T follicular helper cell (primary cell): ENCODE measurements around the gene TIMM9.
"Not testable (repeated sequence)": the region's sequence is repeated elsewhere in the genome, so short reads cannot be mapped to it uniquely, and the experiment has no call there.

Experiments
- DNase-seq: peaks from one replicate; pipeline ENCODE4 v3.0.0-alpha.2; 2020; ENCODE audit warnings: low read depth
- total RNA-seq, 2 experiments: gene quantifications; one replicate each; lab custom pipeline; 2026; lab: John Stamatoyannopoulos, UW

The TIMM9 gene, protein sequence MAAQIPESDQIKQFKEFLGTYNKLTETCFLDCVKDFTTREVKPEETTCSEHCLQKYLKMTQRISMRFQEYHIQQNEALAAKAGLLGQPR
- total RNA-seq = 13.6 to 33.5 reads per million in 2 experiments

DNA sequence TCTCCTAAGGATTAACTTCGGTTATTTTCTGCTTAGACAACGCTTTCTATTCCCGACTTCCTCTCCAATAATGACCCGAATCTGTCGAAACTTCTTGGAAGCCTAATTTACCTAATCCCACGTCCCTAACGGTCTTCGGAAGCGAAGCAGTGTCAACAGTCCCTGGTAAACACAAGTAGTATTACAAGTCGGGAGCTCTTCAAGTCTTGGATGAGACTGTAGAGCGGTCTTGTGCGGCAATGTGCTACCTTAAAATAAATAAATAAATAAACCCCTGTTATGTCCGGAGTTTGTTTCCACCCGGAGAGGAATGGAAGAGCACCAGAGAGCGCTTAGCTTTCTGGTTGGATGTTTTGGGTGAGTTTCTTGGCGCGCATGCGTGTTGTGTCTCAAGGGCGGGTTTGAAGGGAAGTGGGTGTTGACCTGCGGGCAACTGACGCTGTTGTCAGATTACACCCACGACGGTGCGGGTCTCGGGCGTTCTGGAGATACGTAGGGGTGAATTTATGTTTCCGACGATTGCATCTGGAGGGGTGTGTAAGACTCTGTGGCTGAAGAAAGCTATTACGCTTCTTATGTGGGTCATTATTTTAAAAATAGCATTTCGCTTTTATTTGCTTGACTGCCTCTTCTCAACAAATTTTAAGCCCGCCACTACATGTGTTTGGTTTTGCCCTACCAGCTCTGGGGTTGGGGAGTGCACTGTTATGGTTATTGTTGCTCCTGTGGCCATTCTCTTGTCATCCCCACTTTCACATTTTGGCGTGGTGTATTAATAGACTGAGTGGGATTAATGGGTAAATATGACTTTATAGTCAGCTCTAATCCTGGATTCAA is at the start of gene TIMM9, which contains the start of gene KIAA0586:
TSS of gene TIMM9 (minus strand) at position 251 of the 837 bp plus-strand sequence. CDS start 15,586 bp downstream, outside the sequence.
TSS of gene KIAA0586 (plus strand) at position 439 of the 837 bp plus-strand sequence. CDS start 546 bp downstream, outside the sequence.
- peak; percentile 94 for DNase-seq

DNA sequence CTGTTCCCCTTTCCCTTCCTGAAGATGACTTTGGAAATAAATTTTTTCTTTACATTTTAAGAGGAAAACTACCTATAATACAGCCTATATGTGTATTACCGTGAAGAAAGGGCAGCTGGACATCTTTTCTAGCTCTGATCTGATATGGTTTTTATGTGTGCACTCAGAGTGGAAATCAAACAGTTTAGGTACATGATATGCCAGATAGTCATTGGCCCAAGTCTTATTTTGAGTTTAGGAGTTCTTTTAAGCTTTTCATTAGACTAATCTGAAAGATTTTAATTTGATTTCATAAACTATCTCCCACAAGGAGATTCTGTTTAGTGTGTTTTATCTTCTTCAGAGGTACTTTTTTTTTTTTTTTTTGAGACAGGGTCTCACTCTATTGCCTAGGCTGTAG is 49.0 kb upstream of the TIMM9 start:
- no peak for DNase-seq

DNA sequence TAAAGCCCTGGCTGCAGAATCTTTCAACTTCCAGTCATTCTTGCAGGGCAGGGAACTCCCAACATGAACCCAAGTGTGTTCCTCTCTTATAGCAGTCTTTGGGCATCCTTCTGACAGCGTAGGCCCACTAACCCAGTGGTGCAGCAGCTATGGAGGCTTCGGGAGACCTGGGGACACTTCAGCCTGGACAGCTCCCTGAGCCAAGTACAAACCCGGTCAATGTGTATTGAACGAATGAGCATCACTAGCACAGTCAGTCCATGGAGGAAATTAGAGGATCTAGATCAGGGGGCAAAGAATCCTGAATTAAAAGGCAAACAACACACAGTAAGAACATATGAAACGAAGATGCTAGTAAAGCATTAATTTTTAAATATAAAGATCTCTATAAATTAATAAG is 42.0 kb upstream of the TIMM9 start:
- no peak for DNase-seq

DNA sequence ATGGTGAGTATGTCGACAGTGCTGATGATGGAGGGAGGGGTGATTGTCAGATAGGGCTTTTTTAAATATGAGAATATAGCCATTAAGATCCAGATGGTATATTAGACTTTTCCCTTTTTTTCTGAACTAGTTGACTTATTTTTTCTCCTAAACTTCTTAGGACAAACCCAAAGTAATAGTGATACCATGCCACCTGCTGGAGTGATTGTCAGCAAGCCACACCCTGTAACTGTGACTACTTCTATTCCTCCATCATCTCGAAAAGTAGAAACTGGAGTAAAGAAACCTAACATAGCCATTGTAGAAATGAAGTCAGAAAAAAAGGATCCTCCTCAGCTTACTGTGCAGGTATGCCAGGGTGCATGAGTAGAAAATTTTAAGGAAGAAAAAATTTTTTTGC is 40.2 kb upstream of the TIMM9 start:
- DNase-seq = no peak

DNA sequence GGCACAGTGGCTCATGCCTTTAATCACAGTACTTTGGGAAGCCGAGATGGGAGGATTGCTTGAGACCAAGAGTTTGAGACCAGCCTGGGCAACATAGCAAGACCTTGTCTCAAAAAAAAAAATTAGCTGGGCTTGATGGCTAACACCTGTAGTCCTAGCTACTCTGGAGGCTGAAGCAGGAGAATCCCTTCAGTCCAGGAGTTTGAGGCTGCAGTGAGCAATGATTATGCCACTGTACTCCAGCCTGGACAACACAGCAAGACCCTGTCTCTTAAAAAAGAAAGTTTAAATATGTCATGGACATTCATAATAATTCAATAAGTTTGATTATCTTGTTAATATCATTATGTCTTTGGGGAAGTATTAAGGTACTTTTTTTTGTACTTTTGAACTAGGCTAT is 39.1 kb upstream of the TIMM9 start:
- DNase-seq = no peak

DNA sequence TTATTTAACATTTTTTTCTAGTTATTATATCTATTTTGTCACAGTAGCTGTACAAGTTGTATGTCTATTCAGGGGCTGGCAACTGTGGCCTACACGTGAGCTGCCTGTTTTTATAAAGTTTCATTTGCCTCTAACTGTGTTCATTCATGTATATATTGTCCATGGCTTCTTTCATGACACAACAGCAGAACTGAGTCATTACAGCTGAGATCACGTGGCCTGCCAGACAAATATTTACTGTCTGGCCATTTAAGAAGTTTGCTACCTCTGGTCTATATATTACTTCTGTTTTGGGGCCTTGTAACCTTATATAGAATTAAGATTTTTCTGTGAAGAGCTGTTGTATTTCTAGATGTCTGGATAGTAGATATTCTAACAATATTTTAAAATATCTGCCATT is 38.1 kb upstream of the TIMM9 start:
- DNase-seq = no peak

DNA sequence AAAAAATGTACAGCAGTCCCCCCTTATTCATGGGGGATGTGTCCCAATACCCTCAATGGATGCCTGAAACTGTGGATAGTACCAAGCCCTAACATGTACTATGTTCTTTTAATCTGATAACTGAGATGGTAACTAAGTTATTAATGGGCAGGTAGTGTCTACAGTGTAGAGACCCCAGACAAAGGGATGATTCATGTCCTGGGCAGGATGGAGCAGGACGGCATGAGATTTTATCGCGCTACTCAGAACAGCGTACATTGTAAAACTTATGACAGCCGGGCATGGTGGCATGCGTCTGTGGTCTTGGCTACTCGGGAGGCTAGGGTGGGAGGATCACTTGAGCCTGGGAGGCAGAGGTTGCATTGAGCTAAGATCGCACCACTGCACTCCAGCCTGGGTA is 37.3 kb upstream of the TIMM9 start:
- no peak for DNase-seq

DNA sequence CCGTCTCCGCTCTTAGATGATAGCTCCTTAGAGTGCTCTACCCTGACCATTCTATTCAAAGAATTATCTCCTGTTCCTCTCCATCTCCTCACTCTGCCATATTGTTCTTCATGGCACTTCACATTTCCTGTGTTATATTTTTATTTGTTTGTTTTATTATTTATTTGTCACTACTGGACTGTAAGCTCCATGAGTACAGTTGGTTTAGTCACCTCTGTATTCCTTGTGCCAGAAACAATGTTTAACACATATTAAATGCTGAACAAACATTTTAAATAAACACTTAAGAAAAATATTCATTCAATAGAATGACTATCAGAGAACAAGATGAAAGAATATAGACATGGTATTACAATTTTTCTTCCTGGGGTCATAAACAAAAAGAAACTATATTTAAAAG is 35.8 kb upstream of the TIMM9 start:
- no peak for DNase-seq

DNA sequence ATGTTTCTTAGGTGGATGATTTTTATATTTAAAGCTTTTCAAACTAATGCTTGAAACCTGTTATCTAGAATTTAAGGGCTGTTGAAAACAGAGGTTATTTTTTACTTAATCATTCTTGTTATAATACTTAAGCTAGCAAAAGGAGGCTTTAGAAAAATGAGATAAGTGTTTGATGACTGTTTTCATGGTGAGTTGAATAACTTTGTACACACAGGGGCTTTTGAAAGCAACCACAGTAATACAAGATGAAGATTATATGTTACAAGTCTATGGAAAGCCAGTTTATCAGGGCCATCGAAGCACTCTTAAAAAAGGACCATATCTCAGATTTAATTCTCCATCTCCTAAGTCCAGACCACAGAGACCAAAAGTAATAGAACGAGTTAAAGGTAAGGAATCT is 33.4 kb upstream of the TIMM9 start:
- DNase-seq = no peak

DNA sequence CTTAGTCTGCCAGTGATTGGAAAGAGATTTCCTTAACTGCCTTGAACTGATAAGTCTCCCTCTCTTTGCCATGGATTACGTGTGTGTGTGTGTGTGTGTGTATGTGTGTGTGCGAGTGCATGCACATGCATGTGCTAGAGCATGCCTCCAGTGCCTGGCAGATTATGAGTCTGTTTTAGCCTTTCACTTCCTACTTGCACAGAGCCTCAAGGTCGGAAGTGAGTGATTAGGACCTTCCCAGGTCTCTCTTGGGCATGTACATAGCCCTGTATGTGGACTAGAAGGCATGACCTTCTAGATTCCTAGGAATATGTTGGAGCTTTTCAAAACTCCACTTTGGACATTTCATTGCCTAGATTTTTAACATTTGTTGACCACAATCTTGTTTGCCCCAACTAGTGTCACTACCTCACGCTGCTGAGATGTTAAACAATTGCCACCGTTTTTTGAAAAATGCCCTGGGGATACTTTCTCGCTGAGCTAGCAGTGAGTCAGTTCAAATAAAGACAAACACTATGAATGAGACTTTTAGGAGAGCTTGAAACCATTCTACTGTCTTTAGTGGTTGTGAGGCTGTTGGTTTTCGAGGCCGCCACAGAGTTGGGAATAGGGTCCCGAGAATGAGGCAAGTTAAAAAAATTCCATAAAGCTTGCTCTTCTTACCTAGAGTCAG is 28.4 kb upstream of the TIMM9 start:
- no peak for DNase-seq

DNA sequence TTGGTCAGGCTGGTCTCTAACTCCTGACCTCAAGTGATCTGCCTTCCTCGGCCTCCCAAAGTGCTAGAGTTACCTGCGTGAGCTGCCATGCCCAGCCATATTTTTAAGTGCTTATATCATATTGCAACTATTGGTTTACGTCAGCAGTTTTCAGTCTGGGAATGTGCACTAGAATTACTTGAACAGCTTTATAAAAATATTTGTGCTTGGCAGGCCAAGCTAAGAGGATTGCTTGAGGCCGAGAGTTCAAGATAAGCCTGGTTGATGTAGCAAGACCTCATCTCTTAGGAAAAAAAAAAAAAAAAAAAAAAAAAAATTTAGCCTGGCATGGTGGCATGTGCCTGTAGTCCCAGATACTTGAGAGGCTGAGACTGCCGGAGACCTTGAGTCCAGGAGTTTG is 17.3 kb upstream of the TIMM9 start:
- DNase-seq = no peak

DNA sequence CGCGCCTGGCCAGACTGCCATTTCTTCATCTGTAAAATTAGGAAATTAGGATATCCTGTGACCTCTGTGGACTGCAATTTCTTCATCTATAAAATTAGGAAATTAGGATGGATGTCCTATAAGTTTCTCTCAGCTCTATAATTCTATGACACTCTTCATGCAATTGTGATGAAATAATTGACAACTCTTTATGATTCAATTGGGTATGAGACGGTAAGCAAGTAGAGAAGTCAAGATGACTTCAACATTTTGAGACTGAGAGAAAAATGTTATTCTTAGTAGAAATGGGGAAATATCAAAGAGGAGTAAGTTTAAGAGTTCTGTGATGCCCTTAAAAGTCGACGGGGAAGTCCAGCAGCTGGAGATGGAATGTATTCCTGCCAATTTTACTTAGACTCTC is 12.1 kb upstream of the TIMM9 start:
- no peak for DNase-seq

DNA sequence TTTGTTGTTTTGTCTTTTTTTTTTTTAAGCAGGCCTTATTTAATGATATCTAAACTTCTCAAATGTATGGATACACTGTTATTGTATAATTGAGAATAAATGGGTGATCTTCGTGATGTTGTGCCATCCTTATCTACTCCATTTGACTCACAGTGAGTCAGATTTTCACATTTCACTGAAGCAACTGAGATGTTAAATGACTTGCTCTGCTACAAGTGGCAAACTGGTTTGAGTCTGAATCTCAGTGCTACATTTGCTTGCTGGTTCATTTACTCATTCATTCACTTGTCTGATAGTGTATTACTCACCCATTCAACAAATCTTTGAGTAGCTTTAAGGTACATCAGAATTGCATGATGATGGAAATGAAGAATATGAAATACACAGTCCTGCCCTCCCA is 2.8 kb upstream of the TIMM9 start:
- DNase-seq = no peak

DNA sequence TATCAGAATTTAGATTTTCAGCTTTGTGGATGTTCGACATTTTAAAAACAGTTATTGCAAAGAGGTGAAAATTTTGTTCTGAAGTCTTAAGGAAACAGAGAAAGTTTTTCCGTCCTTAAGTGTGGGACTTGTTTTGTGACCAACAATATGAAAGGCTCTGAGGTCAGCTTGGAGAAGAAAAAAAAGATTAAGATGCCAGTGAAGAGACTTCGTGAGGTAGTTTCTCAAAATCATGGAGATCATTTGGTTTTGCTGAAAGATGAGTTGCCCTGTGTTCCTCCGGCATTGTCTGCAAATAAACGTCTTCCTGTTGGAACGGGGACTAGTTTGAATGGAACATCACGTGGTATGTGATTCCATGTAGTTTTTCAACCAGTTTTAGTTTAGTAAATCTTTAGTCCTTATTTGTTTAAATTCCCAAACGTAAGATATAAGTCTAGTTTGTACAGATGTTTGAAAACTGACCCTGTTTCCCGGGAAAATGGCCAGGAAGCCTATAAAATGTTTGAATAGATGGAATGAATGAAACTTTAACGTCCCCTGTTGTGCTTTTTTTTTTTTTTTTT is 870 bp upstream of the TIMM9 start:
- no peak for DNase-seq

DNA sequence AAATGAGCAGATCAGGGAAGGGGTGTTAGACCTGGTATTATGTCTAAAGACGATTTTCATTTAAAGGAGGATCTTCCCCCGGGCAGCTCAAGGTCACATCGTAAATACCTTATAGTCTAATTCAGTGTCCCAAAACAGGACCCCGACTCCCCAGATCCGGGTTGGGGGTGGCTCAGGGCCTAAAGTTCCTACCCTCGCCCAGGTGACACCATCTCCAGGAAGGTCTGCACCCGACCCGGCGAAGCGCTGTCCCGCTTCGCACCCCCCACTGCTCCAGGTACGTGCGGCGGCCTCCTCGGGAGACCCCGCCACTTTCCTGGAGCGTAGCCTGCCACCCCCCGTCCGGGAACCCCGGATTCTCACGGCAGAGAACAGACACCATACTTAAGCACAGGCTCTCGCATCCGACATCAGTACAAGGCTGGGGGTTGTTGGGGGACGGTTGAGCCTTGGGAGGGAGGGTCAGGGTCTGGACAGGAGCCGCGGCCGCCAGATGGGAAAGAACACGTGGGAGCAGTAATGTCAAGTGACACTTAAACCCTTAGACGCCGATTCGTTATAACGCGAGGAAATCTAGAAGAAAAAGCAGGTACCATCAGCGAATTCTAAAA is 556 bp downstream of the TIMM9 start:
- DNase-seq = peak; percentile 10

DNA sequence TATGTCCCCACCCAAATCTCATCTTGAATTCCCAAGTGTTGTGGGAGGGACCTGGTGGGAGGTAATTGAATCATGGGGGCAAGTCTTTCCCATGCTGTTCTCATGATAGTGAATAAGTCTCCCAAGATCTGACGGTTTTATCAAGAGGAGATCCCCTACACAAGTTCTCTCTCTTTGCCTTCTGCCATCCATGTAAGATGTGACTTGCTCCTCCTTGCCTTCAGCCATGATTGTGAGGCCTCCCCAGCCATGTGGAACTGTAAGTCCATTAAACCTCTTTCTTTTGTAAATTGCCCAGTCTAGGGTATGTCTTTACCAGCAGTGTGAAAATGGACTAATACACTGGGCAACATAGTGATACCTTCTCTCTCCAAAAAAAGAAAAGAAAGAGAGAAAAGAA is 10.4 kb downstream of the TIMM9 start:
- not testable (repeated sequence) for DNase-seq

DNA sequence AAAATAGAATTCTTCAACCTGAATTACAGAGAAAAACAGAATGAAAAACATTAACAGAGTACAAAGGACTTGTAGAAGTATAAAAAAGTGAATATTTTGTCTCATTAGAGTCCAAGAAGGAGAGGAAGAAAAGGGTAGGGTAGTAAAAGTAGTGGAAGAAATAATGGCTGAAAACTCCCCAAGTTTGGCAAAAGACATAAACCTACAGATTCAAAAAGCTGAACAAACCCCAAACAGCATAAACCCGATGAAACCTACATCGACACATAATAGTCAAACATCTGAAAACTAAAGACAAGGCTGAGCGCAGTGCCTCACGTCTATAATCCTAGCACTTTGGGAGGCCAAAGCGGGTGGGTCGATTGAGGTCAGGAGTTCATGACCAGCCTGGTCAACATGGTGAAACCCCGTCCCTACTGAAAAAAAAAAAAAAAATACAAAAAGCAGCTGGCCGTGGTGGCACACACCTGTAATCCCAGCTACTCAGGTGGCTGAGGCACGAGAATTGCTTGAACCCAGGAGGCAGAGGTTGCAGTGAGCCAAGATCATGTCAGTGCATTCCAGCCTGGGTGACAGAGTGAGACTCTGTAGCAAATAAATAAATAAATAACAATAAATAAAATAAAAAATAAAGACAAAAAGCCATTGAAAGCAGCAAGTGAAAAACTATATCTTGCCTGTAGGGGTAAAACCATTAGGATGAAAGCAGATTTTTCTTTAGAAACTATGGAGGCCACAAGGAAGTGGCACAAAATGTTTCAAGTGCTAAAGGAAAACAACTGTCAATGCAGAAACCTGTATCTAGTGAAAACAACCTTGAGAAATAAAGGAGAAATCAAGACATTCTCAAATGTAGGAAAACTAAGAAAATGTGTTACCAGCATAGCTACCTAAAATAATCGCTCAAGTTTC is 11.4 kb downstream of the TIMM9 start:
- DNase-seq = no peak

DNA sequence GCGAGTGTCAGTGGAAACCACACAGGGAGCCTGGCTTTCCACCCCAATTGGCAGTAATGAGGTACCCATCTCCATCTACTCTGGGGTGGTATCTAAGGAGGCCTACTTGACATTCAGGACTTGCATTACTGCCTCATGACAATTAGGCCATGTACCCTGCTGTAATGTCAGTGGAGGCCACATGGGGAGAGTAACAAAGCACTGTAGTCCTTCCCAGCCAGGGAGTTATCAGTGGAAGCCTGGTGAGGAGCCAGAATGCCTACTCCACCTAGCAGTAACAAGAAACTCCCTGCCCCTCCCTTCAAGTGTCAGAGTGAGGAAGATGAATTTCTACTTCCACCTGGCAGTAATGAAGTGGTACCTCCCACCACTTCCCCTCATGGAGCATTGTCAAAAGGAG is 12.5 kb downstream of the TIMM9 start:
- no peak for DNase-seq

DNA sequence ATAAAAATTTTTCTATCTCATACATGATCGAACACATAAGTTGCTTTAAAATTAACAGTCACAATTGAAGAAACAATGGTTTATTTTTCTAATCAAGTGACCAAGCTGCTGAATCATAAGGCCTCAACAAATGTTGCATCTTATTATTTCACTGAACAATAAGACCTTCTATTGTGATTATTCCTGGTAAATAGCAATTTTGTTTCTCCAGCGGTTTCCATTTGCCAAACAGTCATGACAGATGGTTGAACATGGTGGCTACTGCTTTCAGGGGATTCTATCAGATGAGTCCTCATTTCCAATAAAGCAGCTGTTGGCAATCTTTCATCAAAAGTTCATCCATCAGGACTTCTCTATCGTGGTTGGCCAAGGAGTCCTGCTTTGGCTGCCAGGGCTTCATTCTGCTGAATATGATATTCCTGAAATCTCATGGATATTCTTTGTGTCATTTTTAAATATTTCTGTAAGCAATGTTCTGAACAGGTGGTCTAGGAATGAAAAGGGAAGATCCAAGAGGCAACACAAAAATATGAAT is 18.6 kb downstream of the TIMM9 start:
- DNase-seq = no peak

DNA sequence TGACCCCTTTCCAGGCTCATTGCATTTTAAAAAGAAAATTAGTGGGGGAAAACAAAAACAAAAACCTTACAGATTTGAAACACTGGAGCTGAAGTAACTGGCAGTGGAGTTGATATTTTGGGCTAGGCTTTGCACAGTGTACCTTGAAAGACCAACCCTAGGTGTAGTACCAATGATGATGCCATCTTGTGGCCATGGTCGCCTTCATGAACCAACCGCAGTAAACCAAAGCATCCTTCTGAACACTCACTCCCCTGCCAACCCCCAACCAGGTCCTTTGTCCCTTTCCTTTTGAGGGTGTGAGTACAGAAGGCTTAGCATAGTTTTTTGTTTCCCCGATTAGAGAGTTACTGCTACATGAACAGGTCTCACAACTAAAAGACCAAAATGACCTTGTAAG is 25.7 kb downstream of the TIMM9 start:
- no peak for DNase-seq

DNA sequence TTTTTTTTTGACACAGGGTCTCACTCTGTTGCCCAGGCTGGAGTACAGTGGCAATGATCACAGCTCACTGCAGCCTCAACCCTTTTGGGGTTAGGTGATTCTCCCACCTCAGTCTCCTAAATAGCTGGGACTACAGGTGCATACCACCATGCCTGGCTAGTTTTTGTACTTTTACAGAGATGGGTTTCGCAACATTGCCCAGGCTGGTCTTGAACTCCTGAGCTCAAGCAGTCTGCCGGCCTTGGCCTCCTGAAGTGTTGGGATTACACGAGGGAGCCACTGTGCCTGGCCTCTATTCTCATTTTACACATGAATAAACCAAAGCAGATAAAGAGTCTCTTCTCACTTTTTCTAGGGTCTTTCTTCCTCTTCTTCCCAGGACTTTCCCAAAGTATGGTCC is 28.4 kb downstream of the TIMM9 start:
- DNase-seq = no peak
